ENCODE data around the gene KCNH1.
"Not testable (repeated sequence)": the region's sequence is repeated elsewhere in the genome, so short reads cannot be mapped to it uniquely, and the experiment has no call there.

Gene KCNH1

DNA sequence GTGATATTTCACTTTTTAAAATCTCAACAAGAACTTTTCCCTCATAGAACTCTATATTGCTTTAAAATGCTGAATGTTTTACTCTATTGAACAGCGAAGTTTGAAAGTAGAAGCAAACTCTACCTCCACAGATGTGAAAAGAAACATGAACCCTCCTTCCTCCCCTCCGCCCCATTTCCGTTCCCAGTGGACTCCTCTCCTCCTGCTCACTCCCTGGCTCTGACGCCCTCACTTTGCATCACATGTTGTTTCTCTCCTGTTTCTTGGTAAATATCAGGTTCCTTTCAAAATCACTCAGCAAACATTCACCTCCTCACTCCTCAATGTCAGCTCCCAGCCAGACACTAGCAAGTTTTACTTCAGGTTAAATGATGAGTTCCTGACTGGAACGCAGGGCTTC lies 34.6 kb downstream of the KCNH1 start:
- H3K4me3 ChIP-seq (ENCODE audit: low read length): no peak overlapping the region
- TF ChIP-seq, protein P1, sequence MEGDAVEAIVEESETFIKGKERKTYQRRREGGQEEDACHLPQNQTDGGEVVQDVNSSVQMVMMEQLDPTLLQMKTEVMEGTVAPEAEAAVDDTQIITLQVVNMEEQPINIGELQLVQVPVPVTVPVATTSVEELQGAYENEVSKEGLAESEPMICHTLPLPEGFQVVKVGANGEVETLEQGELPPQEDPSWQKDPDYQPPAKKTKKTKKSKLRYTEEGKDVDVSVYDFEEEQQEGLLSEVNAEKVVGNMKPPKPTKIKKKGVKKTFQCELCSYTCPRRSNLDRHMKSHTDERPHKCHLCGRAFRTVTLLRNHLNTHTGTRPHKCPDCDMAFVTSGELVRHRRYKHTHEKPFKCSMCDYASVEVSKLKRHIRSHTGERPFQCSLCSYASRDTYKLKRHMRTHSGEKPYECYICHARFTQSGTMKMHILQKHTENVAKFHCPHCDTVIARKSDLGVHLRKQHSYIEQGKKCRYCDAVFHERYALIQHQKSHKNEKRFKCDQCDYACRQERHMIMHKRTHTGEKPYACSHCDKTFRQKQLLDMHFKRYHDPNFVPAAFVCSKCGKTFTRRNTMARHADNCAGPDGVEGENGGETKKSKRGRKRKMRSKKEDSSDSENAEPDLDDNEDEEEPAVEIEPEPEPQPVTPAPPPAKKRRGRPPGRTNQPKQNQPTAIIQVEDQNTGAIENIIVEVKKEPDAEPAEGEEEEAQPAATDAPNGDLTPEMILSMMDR (IDR thresholded peaks at IDR 0.05; ENCODE audit: insufficient read depth, low read depth, low read length, missing control alignments): no peak
- DNase-seq (ENCODE audit: low read depth): no peak

GRCh38 chr1:211095381-211095780 lies 38.6 kb downstream of the KCNH1 start:
- H3K4me3 ChIP-seq (ENCODE audit: low read length): no peak overlapping the region
- TF ChIP-seq, protein P1 (IDR thresholded peaks at IDR 0.05; ENCODE audit: insufficient read depth, low read depth, low read length, missing control alignments): no peak
- no peak for DNase-seq (ENCODE audit: low read depth)

DNA sequence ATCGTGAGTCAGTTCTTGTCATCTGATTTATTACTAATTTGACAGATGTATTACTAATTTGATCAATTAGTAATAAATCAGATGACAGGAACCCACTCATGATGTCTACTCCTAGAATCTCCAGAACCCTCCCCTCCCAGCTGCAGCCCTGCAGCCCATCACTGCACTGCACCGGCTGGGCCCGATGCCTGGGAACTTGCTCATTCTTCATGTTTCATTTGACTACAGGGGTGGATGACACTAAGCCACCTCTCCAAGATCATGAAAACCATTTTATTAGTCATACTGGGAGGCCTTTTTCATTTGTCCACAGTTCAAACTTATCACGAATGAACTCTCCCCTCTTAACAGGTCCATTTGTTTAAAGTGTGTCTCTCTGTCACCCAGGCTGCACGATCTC lies 41.0 kb downstream of the KCNH1 start:
- no peak for DNase-seq (ENCODE audit: low read depth)
- TF ChIP-seq, protein P1 (IDR thresholded peaks at IDR 0.05; ENCODE audit: insufficient read depth, low read depth, low read length, missing control alignments): no peak
- no peak overlapping the region for H3K4me3 ChIP-seq (ENCODE audit: low read length)

- DNase-seq (ENCODE audit: low read depth): no peak
- H3K4me3 ChIP-seq (ENCODE audit: low read length): no peak overlapping the region
- TF ChIP-seq, protein P1 (IDR thresholded peaks at IDR 0.05; ENCODE audit: insufficient read depth, low read depth, low read length, missing control alignments): no peak
Measured at GRCh38 chr1:211091867-211092266, 42.1 kb downstream of the KCNH1 start.

DNA sequence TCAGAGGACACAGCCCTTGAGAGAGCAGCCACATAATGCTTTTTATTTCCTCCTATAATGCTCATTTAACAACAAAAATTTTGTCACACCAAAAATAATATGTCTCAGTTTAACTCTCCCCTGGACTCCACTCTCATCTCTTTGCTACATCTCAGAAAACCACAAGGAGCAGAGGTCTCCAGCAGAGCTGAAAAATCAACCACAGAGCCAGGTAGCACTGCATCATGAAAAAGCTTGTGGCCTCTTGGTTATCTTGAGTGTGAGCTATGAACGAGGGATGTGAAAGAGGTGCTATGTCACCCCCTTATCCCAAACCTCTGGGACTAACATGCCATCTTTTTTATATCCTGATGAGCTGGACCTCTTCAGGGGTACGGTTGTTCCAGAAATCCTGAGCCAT lies 44.4 kb downstream of the KCNH1 start:
- DNase-seq (ENCODE audit: low read depth): no peak
- H3K4me3 ChIP-seq (ENCODE audit: low read length): no peak overlapping the region
- TF ChIP-seq, protein P1 (IDR thresholded peaks at IDR 0.05; ENCODE audit: insufficient read depth, low read depth, low read length, missing control alignments): no peak

DNA sequence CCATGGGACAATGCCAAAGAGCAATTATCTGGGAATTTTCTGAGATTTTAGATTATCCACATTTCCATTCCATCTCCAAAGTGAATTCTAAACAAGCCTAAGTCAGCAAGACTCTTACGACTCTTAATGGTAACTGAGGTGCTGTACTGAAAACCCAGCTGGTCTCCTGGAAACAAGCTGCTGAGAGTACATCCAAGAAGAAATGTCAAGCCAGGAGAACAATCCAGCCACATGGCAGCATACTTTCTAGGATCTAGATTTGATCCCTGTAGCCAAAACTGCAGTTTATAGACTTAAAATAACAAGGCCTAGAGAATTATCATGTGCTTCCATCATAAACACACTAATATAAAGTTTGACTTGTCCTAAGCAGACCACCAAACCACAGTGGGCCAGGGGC lies 45.8 kb downstream of the KCNH1 start:
- H3K4me3 ChIP-seq (ENCODE audit: low read length): no peak overlapping the region
- DNase-seq (ENCODE audit: low read depth): no peak
- TF ChIP-seq, protein P1 (IDR thresholded peaks at IDR 0.05; ENCODE audit: insufficient read depth, low read depth, low read length, missing control alignments): no peak

GRCh38 chr1:211082824-211083223 lies 51.1 kb downstream of the KCNH1 start:
- TF ChIP-seq, protein P1 (IDR thresholded peaks at IDR 0.05; ENCODE audit: insufficient read depth, low read depth, low read length, missing control alignments): no peak
- no peak overlapping the region for H3K4me3 ChIP-seq (ENCODE audit: low read length)
- peak; percentile 32 for DNase-seq (ENCODE audit: low read depth)

DNA sequence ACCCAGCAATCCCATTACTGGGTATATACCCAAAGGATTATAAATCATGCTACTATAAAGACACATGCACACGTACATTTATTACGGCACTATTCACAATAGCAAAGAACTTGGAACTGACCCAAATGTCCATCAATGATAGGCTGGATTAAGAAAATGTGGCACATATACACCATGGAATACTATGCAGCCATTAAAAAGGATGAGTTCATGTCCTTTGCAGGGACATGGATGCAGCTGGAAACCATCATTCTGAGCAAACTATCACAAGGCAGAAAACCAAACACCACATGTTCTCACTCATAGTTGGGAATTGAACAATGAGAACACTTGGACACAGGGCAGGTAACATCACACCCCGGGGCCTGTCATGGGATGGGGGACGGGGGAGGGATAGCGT lies 52.5 kb downstream of the KCNH1 start:
- H3K4me3 ChIP-seq (ENCODE audit: low read length); DNase-seq (ENCODE audit: low read depth): not testable (repeated sequence)

Measured in epithelial cell of esophagus (primary cell).